Measurements from ENCODE around the gene DNMT3B.

DNA sequence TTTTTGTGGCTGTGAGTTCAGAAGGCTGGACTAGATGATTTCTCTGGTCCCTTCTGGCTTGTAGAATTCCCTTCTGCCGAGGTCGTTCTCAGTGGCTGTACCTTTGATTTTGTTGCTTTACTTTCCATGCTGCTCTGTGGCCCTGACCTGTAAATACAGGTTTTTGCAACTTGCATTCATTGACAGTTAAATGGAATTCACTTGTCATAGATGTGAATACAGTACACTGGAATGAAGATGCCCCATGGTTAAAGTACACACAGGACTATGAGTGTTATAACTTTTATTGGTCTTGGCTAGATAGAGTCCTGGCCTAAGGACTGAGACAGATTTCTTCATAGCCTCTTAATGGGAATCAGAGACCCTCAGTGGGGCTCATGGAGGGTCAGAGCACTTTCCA, 83.6 kb downstream of the DNMT3B start:
- TF ChIP-seq POLR2A (IDR thresholded peaks at IDR 0.05): no peak
- TF ChIP-seq, protein P1, sequence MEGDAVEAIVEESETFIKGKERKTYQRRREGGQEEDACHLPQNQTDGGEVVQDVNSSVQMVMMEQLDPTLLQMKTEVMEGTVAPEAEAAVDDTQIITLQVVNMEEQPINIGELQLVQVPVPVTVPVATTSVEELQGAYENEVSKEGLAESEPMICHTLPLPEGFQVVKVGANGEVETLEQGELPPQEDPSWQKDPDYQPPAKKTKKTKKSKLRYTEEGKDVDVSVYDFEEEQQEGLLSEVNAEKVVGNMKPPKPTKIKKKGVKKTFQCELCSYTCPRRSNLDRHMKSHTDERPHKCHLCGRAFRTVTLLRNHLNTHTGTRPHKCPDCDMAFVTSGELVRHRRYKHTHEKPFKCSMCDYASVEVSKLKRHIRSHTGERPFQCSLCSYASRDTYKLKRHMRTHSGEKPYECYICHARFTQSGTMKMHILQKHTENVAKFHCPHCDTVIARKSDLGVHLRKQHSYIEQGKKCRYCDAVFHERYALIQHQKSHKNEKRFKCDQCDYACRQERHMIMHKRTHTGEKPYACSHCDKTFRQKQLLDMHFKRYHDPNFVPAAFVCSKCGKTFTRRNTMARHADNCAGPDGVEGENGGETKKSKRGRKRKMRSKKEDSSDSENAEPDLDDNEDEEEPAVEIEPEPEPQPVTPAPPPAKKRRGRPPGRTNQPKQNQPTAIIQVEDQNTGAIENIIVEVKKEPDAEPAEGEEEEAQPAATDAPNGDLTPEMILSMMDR (IDR thresholded peaks at IDR 0.05): no peak

All from uterus (tissue), 2 donors.